GM12878 (cell line): ENCODE measurements around the gene HTD2. TPM values are rescaled to one million over a fixed set of nuclear protein-coding genes. Genes with fewer than 3 reads are reported as not detected.

Source experiments
- ATAC-seq: fragments of 200-7000 bp; cut with Tn5 transposase; 3 replicates; pipeline ENCODE4 v1.9.1; 2020; ENCODE audit warnings: mild to moderate bottlenecking, moderate library complexity
- BruUV-seq: library from RNA; stranded (reverse); fragments of 400-500 nt; replicated peaks from 2 replicates; lab custom pipeline; 2021; lab: Mats Ljungman, UMichigan
- CTCF ChIA-PET: fragments of 300-600 bp; sonication (Branson Sonifier 250); formaldehyde crosslinking; extraction: SDS; loops from one replicate; lab custom pipeline; 2021; ENCODE audit warnings: inconsistent platforms; lab: Yijun Ruan, JAX
- POLR2A ChIA-PET: fragments of 350-600 bp; formaldehyde crosslinking; extraction: SDS; loops from one replicate; lab custom pipeline; 2021; ENCODE audit warnings: inconsistent platforms; lab: Charles Lee
- RAD21 ChIA-PET: fragments of 300-600 bp; sonication (Branson Sonifier 250); formaldehyde crosslinking; loops from one replicate; lab custom pipeline; 2023; ENCODE audit warnings: antibody characterized with exemption; ENCODE audit not compliant: unreplicated experiment; lab: Charles Lee
- SMC1A ChIA-PET: fragments of 300-600 bp; sonication (Branson Sonifier 250); formaldehyde crosslinking; loops from one replicate; lab custom pipeline; 2023; ENCODE audit not compliant: unreplicated experiment, uncharacterized antibody; lab: Charles Lee
- DNase-seq: peaks from one replicate; pipeline ENCODE4 v3.0.0-alpha.2; 2011; ENCODE audit warnings: low read depth, low spot score
- FAIRE-seq: peaks from 3 replicates; lab custom pipeline; 2011; peaks lifted over from hg19 to GRCh38; lab: Jason Lieb, UNC
- H2AFZ ChIP-seq: 2 replicates; pipeline ENCODE4 v1.6.0; 2011; ENCODE audit warnings: low read depth, low read length, control low read depth; ENCODE audit not compliant: control insufficient read depth
- H3K27ac ChIP-seq: 2 replicates; pipeline ENCODE4 v1.5.1; 2011; ENCODE audit warnings: control low read depth; ENCODE audit not compliant: control insufficient read depth, insufficient read depth
- H3K27me3 ChIP-seq, 2 experiments: replicated peaks in 1 of 2; 2 replicates each; pipeline versions ENCODE4 v1.6.0 to v1.6.1; 2011; ENCODE audit warnings: low read length in 1 of 2; ENCODE audit not compliant: control insufficient read depth in 2 of 2, insufficient read depth in 2 of 2
- H3K36me3 ChIP-seq, 2 experiments: 2 replicates each; pipeline ENCODE4 v1.5.1; 2011; ENCODE audit warnings: low read length in 1 of 2; ENCODE audit not compliant: control insufficient read depth in 2 of 2, insufficient read depth in 2 of 2
- H3K4me1 ChIP-seq: 2 replicates; pipeline ENCODE4 v1.6.1; 2011; ENCODE audit warnings: mild to moderate bottlenecking, low read length, moderate library complexity, mixed read lengths; ENCODE audit not compliant: control insufficient read depth, insufficient read depth
- H3K4me2 ChIP-seq: 2 replicates; pipeline ENCODE4 v1.6.0; 2011; ENCODE audit warnings: control low read depth; ENCODE audit not compliant: control insufficient read depth, insufficient read depth
- H3K4me3 ChIP-seq: fragments of 200-600 bp; sonication (generic); 2 replicates; pipeline ENCODE4 v1.5.1; 2016
- H3K79me2 ChIP-seq: 2 replicates; pipeline ENCODE4 v1.6.0; 2011; ENCODE audit warnings: low read length; ENCODE audit not compliant: control insufficient read depth, insufficient read depth
- H3K9ac ChIP-seq: 2 replicates; pipeline ENCODE4 v1.8.0; 2011; ENCODE audit warnings: low read length, control low read depth, mixed read lengths; ENCODE audit not compliant: control insufficient read depth, insufficient read depth
- H3K9me3 ChIP-seq: replicated peaks from 3 replicates; pipeline ENCODE4 v1.5.1; 2011; ENCODE audit warnings: mild to moderate bottlenecking, low read length; ENCODE audit not compliant: control insufficient read depth, insufficient read depth
- H4K20me1 ChIP-seq: 2 replicates; pipeline ENCODE4 v1.6.0; 2011; ENCODE audit not compliant: control insufficient read depth, insufficient read depth
- BACH1 ChIP-seq: fragments of 450-650 bp; IDR thresholded peaks from 2 replicates; pipeline ENCODE4 v1.6.1; 2017; ENCODE audit warnings: mild to moderate bottlenecking, borderline replicate concordance
- BMI1 ChIP-seq: fragments of 450-650 bp; IDR thresholded peaks from 2 replicates; pipeline ENCODE4 v1.6.1; 2016; ENCODE audit warnings: mild to moderate bottlenecking, moderate library complexity, borderline replicate concordance
- CEBPB ChIP-seq, 2 experiments: fragments of 150-350 bp in 1 of 2; IDR thresholded peaks; 2 replicates each; pipeline ENCODE4 v1.6.1; 2012 to 2014; ENCODE audit warnings: low read depth in 2 of 2, low read length in 2 of 2, borderline replicate concordance in 1 of 2, inconsistent platforms in 1 of 2
- EP300 ChIP-seq, 2 experiments: fragments of 150-350 bp in 1 of 2; IDR thresholded peaks; 2 replicates each; pipeline ENCODE4 v1.6.1; 2011 to 2012; ENCODE audit warnings: low read depth in 2 of 2, low read length in 2 of 2, borderline replicate concordance in 1 of 2, improper control_type of control experiment in 1 of 2, inconsistent platforms in 1 of 2; ENCODE audit not compliant: control insufficient read depth in 1 of 2
- JUNB ChIP-seq: IDR thresholded peaks from 2 replicates; pipeline ENCODE4 v1.6.1; 2016; ENCODE audit warnings: antibody characterized with exemption, mild to moderate bottlenecking
- MEF2A ChIP-seq: IDR thresholded peaks from 2 replicates; pipeline ENCODE4 v1.6.1; 2011; ENCODE audit warnings: low read depth, mild to moderate bottlenecking, low read length, moderate library complexity; ENCODE audit not compliant: insufficient read depth
- NFIC ChIP-seq: IDR thresholded peaks from 2 replicates; pipeline ENCODE4 v1.6.1; 2012; ENCODE audit warnings: low read depth, mild to moderate bottlenecking, inconsistent platforms, low read length, moderate library complexity
- NR2C2 ChIP-seq: IDR thresholded peaks from 2 replicates; pipeline ENCODE4 v1.6.1; 2011; ENCODE audit warnings: borderline replicate concordance, low read depth; ENCODE audit not compliant: control insufficient read depth, insufficient read length
- POLR2AphosphoS2 ChIP-seq: IDR thresholded peaks from 2 replicates; pipeline ENCODE4 v1.6.1; 2011; ENCODE audit warnings: low read depth, mild to moderate bottlenecking, low read length, improper control_type of control experiment, moderate library complexity
- POU2F2 ChIP-seq: IDR thresholded peaks from 3 replicates; pipeline ENCODE4 v1.6.1; 2011; ENCODE audit warnings: low read depth, mild to moderate bottlenecking, low read length, borderline replicate concordance
- SREBF2 ChIP-seq: IDR thresholded peaks from 2 replicates; pipeline ENCODE4 v1.6.1; 2012; ENCODE audit warnings: mild to moderate bottlenecking, low read length
- TARDBP ChIP-seq: IDR thresholded peaks from 2 replicates; pipeline ENCODE4 v1.6.1; 2016; ENCODE audit warnings: borderline replicate concordance
- YY1 ChIP-seq: IDR thresholded peaks from 2 replicates; pipeline ENCODE4 v1.6.1; 2011; ENCODE audit warnings: low read depth, mild to moderate bottlenecking, low read length
- ZNF274 ChIP-seq: IDR thresholded peaks from one replicate; pipeline ENCODE4 v1.8.0; 2011; ENCODE audit not compliant: insufficient read length, insufficient read depth
- WGBS: methylation state at CpG from one replicate; pipeline ENCODE4 v1.1.6; 2016; ENCODE audit warnings: low lambda C conversion rate; ENCODE audit not compliant: insufficient replicate concordance, insufficient coverage; ENCODE audit errors: missing lambda C conversion rate; 5-methylcytosine and 5-hydroxymethylcytosine counted together
- in situ Hi-C: fragments of 300-500 bp; cut with MboI; formaldehyde crosslinking; loops from 9 replicates; pipeline ENCODE4 v1.14.3; 2018; ENCODE audit warnings: mixed read lengths
- intact Hi-C: fragments of 100-400 bp; cut with micrococcal nuclease; formaldehyde crosslinking; loops from one replicate; pipeline ENCODE4 v1.14.2; 2022; ENCODE audit not compliant: unreplicated experiment
- polyA plus RNA-seq, 11 experiments: library from polyadenylated mRNA; depleted of rRNA in 4 of 11; unstranded in 6 of 11; stranded (reverse) in 5 of 11; fragments of >200 nt; fragmentation: Nextera tagmentation in 4 of 11; fragmentation: Illumina TruSeq in 1 of 11; extraction: Ambion mirVana in 4 of 11; extraction: Trizol in 1 of 11; gene quantifications; 1 replicate in 1 of 11; 2 replicates in 10 of 11; pipeline versions ENCODE4 v1.2.1 to v1.2.3, GENCODE V29; 2011 to 2016; ENCODE audit warnings: inconsistent platforms in 2 of 11, missing spikeins in 2 of 11, low read depth in 1 of 11
- total RNA-seq, 4 experiments: library from RNA; depleted of rRNA in 3 of 4; stranded (reverse); fragments of >200 nt in 3 of 4; fragmentation: Illumina TruSeq in 1 of 4; extraction: Trizol in 1 of 4; gene quantifications; 2 replicates each; pipeline versions ENCODE4 v1.2.1 to v1.2.3, GENCODE V29; 2013 to 2021

The HTD2 gene
- total and polyA plus RNA-seq, 10 of the 15 experiments (the other 5 are each of a cell fraction or from before 2014, with no cell fraction given): 5.9 to 24.7 (median 9.5) TPM

DNA sequence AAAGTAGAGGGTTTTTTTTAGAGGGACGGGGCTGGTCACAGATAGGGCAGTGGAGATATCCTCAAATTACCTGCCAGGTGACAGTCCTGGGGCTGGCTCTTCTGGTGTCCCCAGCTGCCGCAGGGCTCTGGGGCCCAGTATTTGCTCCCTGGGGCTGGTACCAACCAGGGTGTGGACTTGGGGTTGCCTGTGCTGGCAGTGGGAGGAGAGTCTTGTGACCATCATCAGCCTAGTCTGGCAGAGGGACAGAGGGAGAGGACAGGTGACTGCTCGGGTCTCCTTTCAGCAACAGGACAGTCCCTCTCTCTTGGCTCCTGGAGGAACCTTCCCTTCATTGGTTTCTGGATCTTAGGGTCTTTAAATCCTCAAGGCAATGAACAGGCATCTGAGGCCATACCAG, 8.1 kb upstream of the HTD2 start:
- no peaks in the 10 kb centered on the region; the same call in 2 of the 3 replicates for H3K9me3 ChIP-seq

More for the DNA sequence above, 8.1 kb upstream of the HTD2 start:
- SMC1A ChIA-PET: interaction anchor here (1.2 to 6.6 kb wide), 6 partner anchors 27 to 120 kb away, joined by 3 to 127 read pairs (median 17); no protein-coding TSS in a partner anchor
- Histone ChIP-seq H3K36me3 (peaks cover 0 to 2% of the 10 kb centered on the region in 2 experiments; a peak in 1 of 4 replicates), H3K27ac (no peak overlapping the region), H2AFZ (no peak overlapping the region), H3K4me2 (no peak overlapping the region), H4K20me1 (no peaks in the 10 kb centered on the region), H3K4me3 (no peak overlapping the region), H3K79me2 (no peaks in the 10 kb centered on the region), H3K27me3 (no peaks in the 10 kb centered on the region; a peak in 1 of 4 replicates), H3K9ac (no peak overlapping the region), H3K4me1 (no peaks in the 10 kb centered on the region)
- FAIRE-seq (no peak), ATAC-seq (no peak), DNase-seq (no peak)
- in situ Hi-C loops: no loop called here
- POLR2A ChIA-PET: no interaction called here
- RAD21 ChIA-PET: interaction anchor here (1.8 to 6.3 kb wide), 6 partner anchors 60 to 113 kb away, joined by 6 to 106 read pairs (median 16); partner anchors contain the start of gene ABHD6
- intact Hi-C loops: loop anchor here (5.0 kb wide), 1 partner anchor 61 kb away; the partner anchor contains the start of gene ABHD6
- CTCF ChIA-PET: interaction anchor here (1.3 to 15.5 kb wide), 8 partner anchors 8 to 113 kb away, joined by 3 to 503 read pairs (median 12); partner anchors contain the start of genes HTD2 and RPP14
- no TSS peak for BruUV-seq
- TF ChIP-seq NR2C2 (no peak), SREBF2 (no peak), ZNF274 (no peak), BMI1 (no peak), BACH1 (no peak), EP300 (IDR thresholded peaks at IDR 0.05; ENCODE audit: borderline replicate concordance in 1 of 2, control insufficient read depth in 1 of 2, low read depth in 2 of 2, low read length in 2 of 2) (no peak), JUNB (no peak), POLR2AphosphoS2 (no peak), MEF2A (no peak), YY1 (no peak), CEBPB (IDR thresholded peaks at IDR 0.05; ENCODE audit: borderline replicate concordance in 1 of 2, low read depth in 2 of 2, low read length in 2 of 2) (no peak), NFIC (no peak), TARDBP (no peak), POU2F2 (no peak)
- WGBS: 52% methylated on average over 3 of the region's 3 CpGs
